HG02852 (cell line): ENCODE results near the gene CCL11.
"Not testable (repeated sequence)": the region's sequence is repeated elsewhere in the genome, so short reads cannot be mapped to it uniquely, and the experiment has no call there.

Source experiments
- ATAC-seq: cut with Tn5 transposase; IDR thresholded peaks from one replicate; pipeline ENCODE4 v1.9.1; 2021; ENCODE audit warnings: mild to moderate bottlenecking, moderate library complexity; ENCODE audit not compliant: unreplicated experiment

The CCL11 gene

DNA sequence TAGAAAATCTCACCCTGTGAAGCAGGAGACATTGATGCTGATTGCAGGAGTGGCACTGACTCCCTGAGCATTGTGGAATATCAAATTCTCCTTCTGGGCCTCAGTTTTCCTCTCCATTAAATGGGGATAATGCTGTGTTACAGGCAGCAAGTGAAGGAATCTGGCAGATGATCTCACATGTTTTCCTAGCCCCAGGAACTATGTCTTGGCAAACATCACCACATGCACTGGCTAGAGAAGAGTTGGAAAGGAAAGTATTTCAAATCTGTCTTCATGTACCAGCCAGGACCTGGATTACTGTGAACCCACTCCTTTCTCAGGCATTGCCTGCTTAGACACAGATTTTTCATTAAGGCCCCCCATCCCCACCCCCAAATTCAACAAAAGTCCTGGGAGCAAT lies 20.1 kb downstream of the CCL11 start:
- no peak for ATAC-seq

DNA sequence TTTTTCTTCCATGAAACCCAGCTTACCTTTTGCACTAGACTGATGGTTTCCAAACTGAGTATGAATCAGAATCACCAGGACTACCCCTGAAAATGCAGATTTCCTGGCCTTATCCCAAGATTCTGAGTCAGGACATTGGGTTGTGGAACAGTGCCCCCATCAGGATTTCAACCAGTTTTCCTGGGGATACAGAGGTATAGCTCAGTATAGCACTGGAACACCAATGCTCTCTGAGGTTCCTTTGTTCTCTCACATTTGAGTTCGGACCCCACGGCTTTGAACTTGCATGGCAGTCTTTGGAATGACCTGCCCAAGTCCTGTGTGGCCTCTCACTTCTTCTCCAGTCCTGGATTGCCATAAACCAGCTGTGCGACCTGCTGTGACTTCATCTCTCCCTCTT lies 20.9 kb downstream of the CCL11 start:
- no peak for ATAC-seq

DNA sequence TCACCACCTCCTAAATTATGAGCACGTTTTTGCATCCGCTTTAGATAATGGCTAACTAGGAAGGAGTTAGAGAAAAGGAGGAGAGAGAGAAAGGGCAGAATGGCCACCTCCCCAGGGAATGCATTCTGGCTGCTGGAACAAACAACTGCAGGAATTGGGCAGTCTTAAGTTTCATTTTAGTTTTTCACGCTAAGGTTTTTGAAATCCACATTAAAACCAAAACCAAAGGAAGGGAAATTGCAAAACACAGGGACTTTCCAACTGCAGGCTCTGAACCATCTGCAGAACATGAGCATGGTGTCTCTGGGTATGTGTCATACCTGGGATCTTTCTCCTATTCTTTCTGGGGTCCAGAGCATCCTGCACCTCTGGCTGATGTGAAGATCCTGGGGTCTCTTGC lies 21.6 kb downstream of the CCL11 start:
- ATAC-seq: no peak

DNA sequence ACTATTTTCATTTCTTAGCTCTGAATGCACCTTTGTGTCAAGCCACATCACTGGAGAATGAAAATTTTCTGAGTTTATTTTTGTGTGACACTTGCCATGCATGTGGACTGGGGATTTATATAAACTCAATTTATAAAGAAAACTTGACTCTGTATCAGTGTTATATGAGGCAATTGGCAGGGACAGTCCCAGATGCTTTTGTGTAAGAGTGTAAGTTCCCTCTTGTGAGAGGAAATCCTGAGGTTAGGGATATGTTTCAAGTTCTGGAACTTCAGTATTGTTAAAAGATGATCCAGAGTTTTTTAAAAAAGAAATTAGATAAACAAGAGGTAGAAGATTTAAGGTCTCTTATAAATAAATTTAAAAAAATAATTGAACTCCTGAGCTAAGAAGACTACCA lies 22.8 kb downstream of the CCL11 start:
- ATAC-seq: no peak

DNA sequence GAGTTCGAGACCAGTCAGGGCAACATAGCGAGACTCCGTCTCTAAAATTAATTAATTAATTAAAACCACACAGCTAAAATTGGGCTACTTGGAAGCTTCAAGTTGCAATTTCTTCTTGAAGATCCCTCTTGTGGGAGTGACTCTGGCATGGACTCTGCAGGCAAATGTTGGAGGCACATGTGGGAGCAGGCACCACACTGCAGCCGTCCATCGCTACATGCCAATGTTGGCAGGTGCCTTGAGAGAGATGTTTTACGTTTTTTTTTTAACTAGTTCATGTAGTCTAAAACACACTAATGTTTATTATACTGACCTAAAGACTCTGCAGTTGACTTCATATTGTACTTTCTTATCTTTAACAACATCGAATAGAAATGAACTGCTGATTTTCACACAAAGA lies 25.7 kb downstream of the CCL11 start:
- ATAC-seq: no peak

DNA sequence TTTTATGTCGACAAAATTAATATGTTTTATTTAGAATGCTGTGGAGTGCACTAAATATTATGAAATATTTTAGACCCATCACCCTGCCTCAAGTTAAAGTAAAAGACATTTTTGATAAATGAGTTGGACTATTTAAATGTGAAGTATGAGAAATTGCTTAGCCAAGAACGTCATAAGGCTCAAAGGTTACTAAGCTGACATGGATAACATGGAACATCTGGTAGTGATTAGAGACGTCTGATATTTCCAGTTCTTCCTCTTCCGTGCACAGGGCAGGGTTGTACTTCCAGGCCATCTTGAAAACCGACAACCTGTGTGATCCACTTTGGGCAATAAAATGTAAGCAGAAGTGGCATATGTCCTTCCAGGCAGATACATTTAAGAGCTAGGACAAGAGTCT lies 26.5 kb downstream of the CCL11 start:
- no peak for ATAC-seq

DNA sequence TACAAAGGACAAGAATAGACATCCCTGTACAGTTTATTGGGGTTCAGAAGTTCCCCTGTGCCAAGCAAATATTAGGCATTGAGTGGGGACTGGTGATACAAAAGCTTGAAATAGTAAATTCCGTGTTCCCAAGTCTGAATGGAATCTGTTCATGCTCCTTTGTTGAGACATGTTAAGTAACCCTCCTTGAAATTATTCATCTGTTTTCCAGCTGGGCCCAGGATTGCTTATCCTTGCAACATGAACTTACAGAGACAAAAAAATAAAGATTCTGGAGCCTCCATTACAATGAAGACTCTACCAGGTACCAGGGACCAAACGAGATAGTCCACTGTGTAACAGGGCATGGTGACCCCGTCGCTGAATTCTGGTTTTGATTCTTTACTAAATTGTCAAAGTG lies 27.6 kb downstream of the CCL11 start:
- no peak for ATAC-seq

DNA sequence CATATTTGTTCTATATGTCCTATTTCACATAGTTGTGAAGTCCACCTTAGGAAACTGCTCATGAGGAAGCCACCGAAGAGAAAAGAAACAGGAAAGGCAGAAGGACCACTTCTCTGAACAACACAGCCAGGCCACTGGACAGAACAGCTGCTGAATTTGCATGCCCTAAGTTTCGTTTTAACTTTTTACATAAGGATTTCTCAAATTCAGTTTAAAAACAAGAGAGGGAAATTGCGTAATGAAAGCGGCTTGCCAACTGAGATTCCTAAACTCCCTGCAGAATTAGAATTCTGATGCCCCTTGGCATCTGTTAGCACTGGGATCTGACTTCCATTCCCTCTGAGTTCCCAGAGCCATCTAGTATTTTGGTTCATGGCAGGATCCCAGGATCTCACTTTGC lies 28.7 kb downstream of the CCL11 start:
- ATAC-seq: no peak

DNA sequence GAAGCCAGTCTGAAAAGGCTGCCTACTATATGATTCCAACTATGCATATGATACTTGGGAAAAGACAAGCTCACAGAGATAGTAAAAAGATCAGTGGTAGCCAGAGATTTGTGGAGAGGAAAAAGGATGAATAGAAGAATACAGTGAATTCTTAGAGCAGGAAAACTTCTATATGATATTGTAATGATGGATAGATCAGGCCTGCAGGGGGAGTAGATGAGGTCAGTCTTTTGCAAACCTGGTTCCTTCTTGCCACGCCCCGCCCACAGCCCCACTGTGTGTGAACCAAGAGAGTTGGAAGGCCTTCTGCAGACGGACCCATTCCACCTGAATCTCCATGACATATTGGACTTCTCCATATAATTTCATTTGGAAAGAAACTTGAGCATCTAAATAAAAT lies 32.9 kb downstream of the CCL11 start:
- ATAC-seq: no peak

DNA sequence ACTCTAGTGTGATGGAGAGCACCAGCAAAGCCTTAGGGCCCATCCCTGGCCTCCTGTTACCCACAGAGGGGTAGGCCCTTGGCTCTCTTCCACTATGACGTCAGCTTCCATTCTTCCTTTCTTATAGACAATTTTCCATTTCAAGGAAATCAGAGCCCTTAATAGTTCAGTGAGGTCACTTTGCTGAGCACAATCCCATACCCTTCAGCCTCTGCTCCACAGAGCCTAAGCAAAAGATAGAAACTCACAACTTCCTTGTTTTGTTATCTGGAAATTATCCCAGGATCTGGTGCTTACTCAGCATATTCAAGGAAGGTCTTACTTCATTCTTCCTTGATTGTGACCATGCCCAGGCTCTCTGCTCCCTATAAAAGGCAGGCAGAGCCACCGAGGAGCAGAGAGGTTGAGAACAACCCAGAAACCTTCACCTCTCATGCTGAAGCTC lies 33.5 kb downstream of the CCL11 start, which contains the start of gene CCL8:
Gene CCL8 (plus strand): TSS at position 397 of the 445 bp plus-strand sequence. CDS start 67 bp downstream, outside the sequence.
- ATAC-seq: no peak

DNA sequence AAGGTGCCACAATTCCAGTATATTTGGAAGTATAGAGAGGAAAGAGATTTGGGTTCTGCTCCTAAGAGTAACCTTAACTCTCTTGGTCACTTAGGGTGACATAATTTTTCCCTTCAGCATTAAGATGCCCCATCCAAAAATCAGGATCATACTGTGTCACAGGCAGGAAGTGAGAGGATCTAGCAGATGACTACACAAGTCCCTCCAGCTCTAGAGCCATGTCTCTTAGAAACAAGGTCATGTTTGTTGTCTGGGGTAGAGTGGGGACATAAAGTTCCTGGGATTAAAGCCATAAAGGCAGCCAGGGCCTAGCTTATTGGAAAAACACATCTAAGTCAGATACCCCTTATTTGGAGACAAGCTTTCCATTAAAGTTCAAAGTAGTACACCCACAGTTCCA lies 36.4 kb downstream of the CCL11 start:
- ATAC-seq: no peak

DNA sequence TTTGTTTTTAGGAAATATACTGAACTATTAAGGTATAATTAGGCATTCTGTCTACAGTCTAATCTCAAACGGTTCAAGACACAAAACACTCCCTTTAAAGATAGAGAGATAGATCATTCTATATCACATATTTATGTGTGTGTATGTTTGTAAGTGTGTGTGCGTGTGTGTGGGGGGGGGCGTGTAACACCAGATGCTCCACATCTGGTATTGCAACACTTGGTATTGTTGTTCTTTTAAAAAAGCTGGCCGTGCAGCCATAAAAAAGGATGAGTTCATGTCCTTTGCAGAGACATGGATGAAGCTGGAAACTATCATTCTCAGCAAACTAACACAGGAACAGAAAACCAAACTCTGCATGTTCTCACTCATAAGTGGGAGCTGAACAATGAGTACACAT lies 42.0 kb downstream of the CCL11 start:
- ATAC-seq: not testable (repeated sequence)

DNA sequence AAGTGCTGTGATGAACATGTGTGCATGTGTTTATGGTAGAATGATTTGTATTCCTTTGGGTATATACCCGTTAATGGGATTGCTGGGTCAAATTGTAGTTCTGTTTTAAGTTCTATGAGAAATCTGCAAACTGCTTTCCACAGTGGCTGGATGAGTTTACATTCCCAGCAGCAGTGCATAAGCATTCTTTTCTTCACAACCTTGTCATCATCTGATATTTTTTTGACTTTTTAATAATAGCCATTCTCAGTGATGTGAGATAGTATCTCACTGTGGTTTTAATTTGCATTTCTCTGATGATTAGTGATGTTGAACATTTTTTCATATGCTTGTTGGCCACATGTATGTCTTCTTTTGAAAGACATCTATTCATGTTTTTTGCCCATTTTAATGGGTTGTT lies 52.2 kb downstream of the CCL11 start:
- no peak for ATAC-seq
